Type B pancreatic cell (in vitro differentiated cells): ENCODE results near the gene GOLGA8J. TPM values are rescaled to one million over a fixed set of nuclear protein-coding genes. Genes with fewer than 3 reads are reported as not detected.
"Not testable (repeated sequence)": the region's sequence is repeated elsewhere in the genome, so short reads cannot be mapped to it uniquely, and the experiment has no call there.

Experiments used
- DNase-seq: peaks from one replicate; pipeline ENCODE4 v3.0.0; 2021; ENCODE audit warnings: mixed read lengths; ENCODE audit not compliant: unreplicated experiment; ENCODE audit errors: extremely low spot score
- H3K27ac Mint-ChIP-seq: 2 replicates; pipeline ENCODE4 v1.8.0; 2021; ENCODE audit warnings: mild to moderate bottlenecking, mixed read lengths
- H3K27me3 Mint-ChIP-seq: 2 replicates; pipeline ENCODE4 v1.8.0; 2021; ENCODE audit warnings: mixed read lengths
- H3K36me3 Mint-ChIP-seq: 2 replicates; pipeline ENCODE4 v1.8.0; 2021; ENCODE audit warnings: mixed read lengths
- H3K4me1 Mint-ChIP-seq: one replicate; pipeline ENCODE4 v1.8.0; 2021; ENCODE audit warnings: mixed read lengths; ENCODE audit not compliant: unreplicated experiment
- H3K4me3 Mint-ChIP-seq: 2 replicates; pipeline ENCODE4 v1.8.0; 2021; ENCODE audit warnings: mild to moderate bottlenecking, mixed read lengths
- H3K9me3 Mint-ChIP-seq: 2 replicates; pipeline ENCODE4 v1.8.0; 2021; ENCODE audit warnings: mixed read lengths
- CTCF ChIP-seq: fragments of 200-600 bp; sonication (generic); conservative IDR thresholded peaks from 2 replicates; pipeline ENCODE4 v1.5.0; 2021; ENCODE audit warnings: antibody characterized with exemption, mild to moderate bottlenecking
- total RNA-seq: library from RNA; stranded (reverse); gene quantifications from 2 replicates; pipeline ENCODE4 v1.2.1, GENCODE V29; 2021; ENCODE audit warnings: low replicate concordance

The GOLGA8J gene
- total RNA-seq, 1 donor from 2014 or later: not detected

GRCh38 chr15:30041868-30042267 is 40.9 kb upstream of the GOLGA8J start:
- H3K9me3 Mint-ChIP-seq: no peaks in the 10 kb centered on the region

GRCh38 chr15:30042556-30042955 is 40.2 kb upstream of the GOLGA8J start:
- Mint-ChIP-seq H3K36me3 (no peaks in the 10 kb centered on the region), H3K27ac (no peak overlapping the region), H3K9me3 (no peaks in the 10 kb centered on the region), H3K27me3 (peaks cover 5% of the 10 kb centered on the region), H3K4me1 (peaks cover 10% of the 10 kb centered on the region), H3K4me3 (no peak overlapping the region)
- no peak for TF ChIP-seq CTCF
- DNase-seq: no peak

More at GRCh38 chr15:30041868-30042267, 40.9 kb upstream of the GOLGA8J start:
- no peak overlapping the region for H3K27ac Mint-ChIP-seq
- peaks cover 5% of the 10 kb centered on the region for H3K27me3 Mint-ChIP-seq
- no peak overlapping the region for H3K4me3 Mint-ChIP-seq
- no peaks in the 10 kb centered on the region for H3K36me3 Mint-ChIP-seq
- TF ChIP-seq CTCF: no peak
- no peak for DNase-seq
- peaks cover 10% of the 10 kb centered on the region for H3K4me1 Mint-ChIP-seq

GRCh38 chr15:30043211-30043655 is 39.5 kb upstream of the GOLGA8J start:
- peaks cover 10% of the 10 kb centered on the region for H3K4me1 Mint-ChIP-seq
- no peak for DNase-seq
- TF ChIP-seq CTCF: peak; percentile 36

GRCh38 chr15:30044377-30044776 is 38.4 kb upstream of the GOLGA8J start:
- Mint-ChIP-seq H3K4me3 (no peak overlapping the region), H3K27ac (no peak overlapping the region), H3K36me3 (no peaks in the 10 kb centered on the region), H3K9me3 (no peaks in the 10 kb centered on the region), H3K4me1 (peaks cover 10% of the 10 kb centered on the region), H3K27me3 (peaks cover 2% of the 10 kb centered on the region)
- no peak for DNase-seq
- no peak for TF ChIP-seq CTCF

More at GRCh38 chr15:30043211-30043655, 39.5 kb upstream of the GOLGA8J start:
- Mint-ChIP-seq H3K27ac (no peak overlapping the region), H3K9me3 (no peaks in the 10 kb centered on the region), H3K36me3 (no peaks in the 10 kb centered on the region), H3K27me3 (peaks cover 2% of the 10 kb centered on the region), H3K4me3 (no peak overlapping the region)

- not testable (repeated sequence) for H3K4me3 Mint-ChIP-seq, H3K36me3 Mint-ChIP-seq, H3K27me3 Mint-ChIP-seq, H3K27ac Mint-ChIP-seq, H3K9me3 Mint-ChIP-seq, H3K4me1 Mint-ChIP-seq, DNase-seq
Observed at GRCh38 chr15:30044826-30045225, 37.9 kb upstream of the GOLGA8J start.

- H3K27me3 Mint-ChIP-seq, H3K9me3 Mint-ChIP-seq, H3K4me1 Mint-ChIP-seq, H3K27ac Mint-ChIP-seq, H3K4me3 Mint-ChIP-seq, DNase-seq, H3K36me3 Mint-ChIP-seq: not testable (repeated sequence)
Observed at GRCh38 chr15:30045248-30046041, 37.3 kb upstream of the GOLGA8J start.
